Stimulated activated CD4-positive, alpha-beta T cell treated with anti-CD3 and anti-CD28 coated beads, Interleukin-15, amount 100 ng/mL, for 24 hours (primary cell): Measurements from ENCODE around the gene PDXDC1.
A peak's percentile ranks its signal among the peaks of the same experiment; 100 is the strongest.
"Not testable (repeated sequence)": the region's sequence is repeated elsewhere in the genome, so short reads cannot be mapped to it uniquely, and the experiment has no call there.

Experiments
- DNase-seq: peaks from one replicate; pipeline ENCODE4 v3.0.0-alpha.2; 2020

The PDXDC1 gene

DNA sequence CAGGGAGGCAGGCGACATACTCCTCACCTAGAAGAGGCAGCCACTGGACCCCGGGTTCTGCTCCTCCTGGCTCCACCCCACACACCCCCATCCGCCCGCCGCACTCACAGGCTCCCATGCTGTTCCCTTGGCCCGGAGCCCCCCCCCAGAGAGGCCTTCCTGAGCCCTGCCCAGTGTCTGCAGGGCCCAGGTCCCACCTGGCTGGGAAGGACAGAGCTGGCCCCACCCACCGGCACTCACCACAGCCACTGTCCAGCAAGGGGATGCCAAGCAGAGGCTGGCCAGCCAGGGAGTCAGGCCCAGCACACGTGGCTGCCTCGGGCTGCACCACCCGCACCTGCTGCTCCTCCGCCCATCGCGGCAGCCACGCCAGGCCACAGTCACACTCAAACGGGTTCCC, 162.7 kb downstream of the PDXDC1 start:
- DNase-seq, result not testable (repeated sequence)

DNA sequence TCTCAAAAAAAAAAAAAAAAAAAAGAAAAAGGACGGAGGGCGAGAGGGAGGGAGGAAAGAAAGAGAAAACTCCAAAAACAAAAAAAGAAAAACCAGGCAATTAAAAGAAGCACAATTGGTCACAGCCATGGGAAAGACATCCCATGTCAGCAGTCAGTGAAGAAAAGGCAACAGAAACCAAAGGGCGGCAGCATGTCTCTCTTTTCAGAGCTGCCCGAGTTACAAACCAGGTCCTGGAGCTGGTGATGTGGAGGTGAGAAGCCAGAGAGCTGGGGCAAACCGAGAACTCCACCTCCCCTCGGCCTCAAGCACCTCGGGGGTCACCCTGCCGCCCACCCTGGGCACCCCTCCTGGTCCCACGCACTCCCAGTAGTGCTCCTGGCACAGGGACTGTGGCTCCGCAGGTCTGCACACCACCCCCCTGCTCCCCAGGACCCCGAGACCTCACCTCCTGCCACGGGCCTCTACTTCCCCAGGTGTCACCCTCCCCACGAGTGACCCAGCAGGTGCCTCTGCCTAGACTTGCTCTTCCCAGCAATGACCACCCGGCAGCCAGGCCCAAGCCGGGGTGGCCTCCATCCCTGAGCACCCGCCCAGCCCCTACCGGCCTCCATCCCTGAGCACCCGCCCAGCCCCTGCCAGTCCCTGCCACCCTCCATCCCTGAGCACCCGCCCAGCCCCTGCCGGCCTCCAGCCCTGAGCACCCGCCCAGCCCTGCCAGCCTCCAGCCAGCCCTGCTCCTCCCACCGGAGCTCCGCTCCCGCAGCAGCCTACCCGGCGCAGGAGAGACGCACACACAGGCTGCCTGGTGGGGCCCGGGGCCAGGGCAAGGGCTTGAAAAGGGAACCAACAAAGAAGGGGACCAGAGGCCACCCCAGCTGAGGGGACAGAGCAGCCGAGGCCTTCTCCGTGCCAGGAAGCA, 165.9 kb downstream of the PDXDC1 start:
- not testable (repeated sequence) for DNase-seq

DNA sequence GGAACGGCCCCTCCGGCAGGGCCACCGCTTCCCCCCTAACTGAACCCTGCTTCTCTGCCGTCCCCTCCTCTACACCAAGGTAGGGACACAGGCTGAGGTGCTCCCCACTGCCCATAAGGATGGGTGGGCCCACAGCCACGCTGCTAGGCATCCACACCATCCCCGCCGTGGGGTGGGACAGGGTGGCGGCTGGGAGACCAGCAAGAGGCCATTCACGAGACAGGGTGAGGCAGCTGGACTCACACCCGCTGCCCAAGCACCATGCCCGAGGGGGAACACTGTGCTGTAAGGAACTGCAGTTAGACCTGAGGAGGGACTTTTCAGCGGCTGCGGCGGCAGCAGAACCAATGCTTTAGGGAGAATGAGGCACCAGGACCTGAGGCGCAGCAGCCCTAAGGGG, 166.8 kb downstream of the PDXDC1 start:
- DNase-seq, result no peak

DNA sequence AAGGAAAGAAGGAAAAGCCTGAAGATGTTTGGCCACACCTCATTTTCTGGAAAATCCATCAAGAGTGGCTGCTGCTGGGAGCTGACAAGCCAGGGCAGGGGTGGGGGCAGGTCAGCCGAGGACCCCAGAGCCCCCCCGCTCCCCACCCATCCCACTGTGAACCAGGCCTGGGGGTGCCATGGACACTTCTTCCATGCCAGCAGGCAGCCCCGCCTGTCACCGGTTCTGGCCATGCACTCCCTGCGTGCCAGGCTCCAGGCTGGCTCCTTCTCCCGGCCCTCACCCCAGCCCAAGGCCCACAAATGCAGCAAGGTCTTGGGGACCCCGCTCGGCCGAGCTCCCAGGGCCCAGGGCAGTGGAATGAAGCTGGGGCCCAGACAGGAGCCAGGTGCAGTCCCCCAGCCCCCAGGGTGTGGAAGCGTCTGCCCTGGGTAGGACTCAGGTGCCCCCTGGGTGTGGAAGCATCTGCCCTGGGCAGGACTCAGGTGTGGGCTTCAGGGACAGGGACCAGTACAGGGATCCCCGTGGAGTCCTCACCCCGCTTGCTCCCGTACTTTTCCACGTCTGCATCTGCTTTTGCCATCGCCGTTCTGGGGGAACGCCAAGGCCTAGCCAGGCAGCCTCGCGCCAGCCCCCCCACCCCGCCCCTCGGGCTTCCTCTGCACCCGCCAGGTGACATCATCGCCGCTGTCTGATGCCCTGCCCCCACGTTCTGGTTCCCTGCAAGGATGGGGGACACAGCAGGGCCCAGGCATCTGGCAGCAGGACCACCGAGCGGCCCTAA, 167.5 kb downstream of the PDXDC1 start:
- not testable (repeated sequence) for DNase-seq

DNA sequence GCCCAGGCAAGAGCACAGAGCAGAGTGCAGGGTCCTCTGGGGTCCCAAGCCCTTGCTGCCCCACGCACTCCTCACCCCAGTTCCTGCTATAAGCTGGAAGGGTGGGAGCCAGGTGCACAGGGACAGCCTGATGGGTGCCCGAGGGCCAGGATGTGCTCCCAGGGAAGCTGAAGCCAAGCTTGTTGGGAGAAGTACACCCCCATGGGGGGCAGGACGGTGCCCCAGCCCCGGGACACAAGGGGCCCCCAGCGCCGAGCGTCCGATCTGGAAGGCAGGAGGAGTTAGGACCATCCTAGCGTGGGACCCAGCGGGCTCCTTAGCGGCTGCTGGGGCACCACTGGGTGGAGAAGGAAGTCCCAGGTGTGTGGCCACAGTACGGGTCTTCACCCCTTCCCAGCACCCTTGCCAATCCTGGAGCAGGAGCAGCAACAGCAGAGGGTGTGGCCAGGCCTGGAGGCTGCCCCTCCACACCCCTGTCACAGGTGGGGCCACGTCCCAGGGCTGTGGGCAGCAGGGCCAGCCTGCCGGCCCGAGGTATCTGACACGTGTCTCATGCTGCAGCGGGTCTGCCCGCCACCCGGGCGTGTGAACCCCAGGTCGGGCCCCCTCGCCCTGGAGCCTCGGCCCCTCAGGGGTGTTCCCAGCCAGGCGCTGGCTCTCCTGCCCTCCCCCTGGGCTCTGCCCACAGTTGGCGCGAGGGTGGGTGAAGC, 168.2 kb downstream of the PDXDC1 start:
- DNase-seq, result not testable (repeated sequence)

DNA sequence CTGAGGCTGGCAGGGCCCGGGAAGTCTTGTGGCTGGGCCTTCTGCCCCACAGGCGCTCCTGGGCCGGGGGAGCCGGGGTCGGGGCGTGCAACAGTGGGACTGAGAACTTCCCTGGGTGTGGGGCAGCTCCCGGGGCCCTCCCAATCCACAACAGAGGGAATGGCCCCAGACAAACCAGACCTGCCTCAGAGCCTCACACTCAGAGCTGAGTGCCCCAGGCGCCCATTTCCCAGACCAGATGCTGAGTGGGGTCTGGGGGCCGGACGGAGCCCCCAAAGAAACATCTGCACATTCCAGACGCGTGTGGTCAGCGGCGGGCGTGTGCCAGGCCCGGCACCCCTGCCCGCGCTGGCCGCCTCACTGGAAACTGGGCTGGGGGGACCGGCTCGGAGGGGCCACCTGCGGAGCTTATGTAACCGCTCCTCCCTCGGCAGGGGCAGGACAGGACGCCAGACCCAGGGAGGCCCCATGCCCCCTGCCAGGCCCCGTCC, 168.8 kb downstream of the PDXDC1 start:
- DNase-seq, result not testable (repeated sequence)

DNA sequence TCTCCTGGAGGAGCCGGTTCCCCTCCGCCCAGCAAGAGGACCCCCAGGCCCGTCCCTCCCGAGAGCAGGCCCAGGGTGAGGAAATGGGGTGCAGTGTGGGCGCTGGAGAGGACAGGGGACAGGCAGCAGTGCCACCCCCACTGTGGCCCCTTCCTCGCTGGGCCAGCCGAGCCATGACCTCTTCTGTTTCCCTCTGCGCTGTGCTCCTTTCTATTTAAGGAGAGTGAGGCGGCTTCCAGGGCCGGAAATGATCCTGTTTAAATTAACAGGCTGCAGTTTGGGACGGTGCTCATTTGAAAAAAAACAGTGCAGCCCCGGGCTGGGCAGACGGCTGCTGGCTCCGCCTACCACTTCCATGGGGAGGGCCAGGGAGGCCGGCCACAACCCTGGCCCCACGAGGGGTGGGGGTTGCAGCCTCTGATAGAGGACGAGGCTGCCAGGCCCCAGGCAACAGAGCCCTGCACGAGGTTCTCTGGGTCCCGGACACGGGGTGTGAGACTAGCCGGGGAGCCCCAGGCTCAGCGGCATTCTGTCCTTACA, 169.3 kb downstream of the PDXDC1 start:
- DNase-seq, result not testable (repeated sequence)

DNA sequence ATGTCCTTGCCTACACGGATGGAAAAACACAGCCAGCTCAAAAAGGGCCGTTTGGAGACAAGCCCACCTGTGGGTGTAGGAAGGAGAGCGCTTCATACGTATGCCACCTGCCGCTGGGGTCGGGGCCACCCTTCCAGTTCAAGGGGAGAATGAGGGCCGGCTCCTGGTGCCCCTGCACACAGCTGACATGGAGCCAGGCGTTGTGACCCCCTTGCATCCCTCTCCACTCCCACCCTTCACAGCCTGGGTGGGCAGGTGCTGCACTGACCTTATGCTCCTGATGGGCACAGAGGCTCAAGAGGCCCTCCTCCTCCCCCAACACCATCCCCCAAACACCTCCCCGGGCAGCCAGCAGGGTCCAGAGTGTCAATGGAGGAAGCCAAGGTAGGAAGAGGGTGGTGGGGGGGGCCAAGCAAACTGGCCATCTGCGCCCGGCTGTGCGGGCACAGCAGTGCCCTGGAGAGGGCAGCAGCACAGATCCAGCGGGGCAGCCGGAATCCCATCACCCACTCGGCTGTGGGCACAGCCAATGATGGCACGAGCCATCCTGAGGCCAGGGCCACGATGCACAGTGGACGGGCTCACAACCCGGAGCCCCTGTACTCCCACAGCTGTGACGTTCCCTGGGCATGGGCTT, 170.1 kb downstream of the PDXDC1 start:
- DNase-seq, result not testable (repeated sequence)

DNA sequence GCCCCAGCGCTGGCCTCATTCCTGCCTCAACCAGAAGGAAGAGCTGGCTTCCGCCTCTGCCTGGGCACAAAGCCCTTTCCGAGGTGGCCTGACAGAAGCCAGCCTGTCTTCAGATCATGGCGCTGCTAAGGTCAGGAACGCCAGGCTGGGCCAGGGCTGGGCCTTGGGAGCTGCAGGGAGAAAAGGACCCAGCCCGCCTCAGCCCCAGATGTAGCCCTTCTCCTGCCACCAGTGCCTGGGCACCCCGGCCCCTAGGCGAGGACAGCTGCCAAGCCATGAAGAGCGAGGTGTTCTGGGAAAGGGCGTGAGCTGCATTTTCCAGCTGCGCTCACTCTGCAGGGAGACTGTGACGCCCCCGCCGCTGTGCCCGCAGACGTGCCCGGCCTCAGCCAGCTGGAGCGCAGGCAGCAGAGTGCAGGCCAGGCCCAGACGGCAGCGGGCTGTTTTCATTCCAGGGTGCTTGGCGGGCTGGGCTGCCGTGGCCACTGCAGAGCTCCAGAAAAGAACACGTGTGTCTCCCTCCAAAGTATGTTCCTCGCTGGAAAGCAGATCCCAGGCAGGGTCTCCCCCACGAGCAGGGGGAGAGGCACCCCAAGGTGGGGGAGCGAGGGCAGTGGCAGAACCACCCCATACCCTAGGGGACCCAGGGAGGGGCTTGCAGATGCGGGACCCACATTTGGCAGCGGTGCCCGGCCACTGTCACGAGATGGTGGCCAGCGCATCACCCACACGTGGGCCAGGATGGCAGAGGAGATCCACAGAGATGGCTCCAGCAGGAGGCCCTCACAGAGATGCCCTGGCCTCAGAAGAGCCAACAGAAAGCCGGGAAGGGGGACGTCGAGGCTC, 170.8 kb downstream of the PDXDC1 start:
- DNase-seq, result not testable (repeated sequence)

DNA sequence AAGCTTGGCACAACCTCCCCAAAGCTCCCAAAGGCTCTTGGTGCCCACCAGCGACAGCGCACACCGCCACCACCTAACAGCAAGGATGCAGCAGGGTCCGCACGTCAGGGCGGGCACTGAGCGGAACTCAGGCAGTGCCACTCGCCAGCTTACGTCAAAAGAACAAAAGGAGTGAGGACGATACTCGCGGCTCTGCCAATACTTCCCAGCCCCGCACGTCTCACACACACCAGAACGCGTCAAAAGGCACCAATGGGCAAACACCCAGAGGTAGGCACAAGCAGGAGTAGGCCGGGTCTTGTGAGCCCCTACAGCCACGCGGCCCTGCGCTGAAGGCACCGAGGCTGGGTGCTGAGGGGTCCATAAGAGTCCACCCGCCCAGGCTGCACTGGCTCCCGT, 171.4 kb downstream of the PDXDC1 start:
- DNase-seq, result not testable (repeated sequence)

DNA sequence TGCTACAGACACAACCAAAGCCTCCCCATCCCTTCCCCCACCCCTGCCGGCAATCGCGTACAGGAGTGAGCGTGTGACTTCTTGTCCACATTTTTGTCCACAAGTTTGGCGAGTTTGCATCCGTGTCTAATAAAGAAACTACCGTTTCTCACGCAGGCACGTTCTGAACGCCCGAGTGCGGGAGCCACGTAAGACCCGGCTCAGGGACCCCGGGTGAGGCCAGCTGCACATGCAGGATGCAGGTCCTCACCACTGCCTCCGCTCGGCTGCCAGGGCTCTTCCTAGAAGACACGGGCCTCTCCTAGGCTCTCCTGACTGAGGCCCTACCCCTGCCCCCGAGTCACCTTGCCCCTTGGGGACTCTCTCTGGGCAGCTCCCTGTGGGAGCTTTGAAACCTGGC, 174.0 kb downstream of the PDXDC1 start:
- DNase-seq, result not testable (repeated sequence)

DNA sequence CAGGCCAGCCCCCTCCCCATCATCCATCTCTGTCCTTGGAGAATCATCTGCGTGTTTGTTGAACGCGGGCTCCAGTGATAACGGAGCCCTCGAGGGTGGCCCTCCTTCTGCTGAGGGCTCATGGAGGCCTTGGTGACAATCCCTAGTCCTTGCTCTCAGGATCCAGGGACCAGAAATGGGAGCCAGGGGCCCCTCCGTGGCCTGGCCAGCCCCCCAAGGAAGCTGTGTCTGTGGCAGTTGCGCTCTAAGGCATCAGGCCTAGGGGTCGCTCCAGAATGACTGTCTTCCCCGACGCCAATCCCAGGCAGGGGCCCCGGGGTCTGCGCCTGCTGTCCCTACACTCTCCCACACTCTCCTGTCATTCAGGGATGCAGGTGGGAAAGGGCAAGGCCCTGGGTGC, 174.4 kb downstream of the PDXDC1 start:
- DNase-seq, result not testable (repeated sequence)

DNA sequence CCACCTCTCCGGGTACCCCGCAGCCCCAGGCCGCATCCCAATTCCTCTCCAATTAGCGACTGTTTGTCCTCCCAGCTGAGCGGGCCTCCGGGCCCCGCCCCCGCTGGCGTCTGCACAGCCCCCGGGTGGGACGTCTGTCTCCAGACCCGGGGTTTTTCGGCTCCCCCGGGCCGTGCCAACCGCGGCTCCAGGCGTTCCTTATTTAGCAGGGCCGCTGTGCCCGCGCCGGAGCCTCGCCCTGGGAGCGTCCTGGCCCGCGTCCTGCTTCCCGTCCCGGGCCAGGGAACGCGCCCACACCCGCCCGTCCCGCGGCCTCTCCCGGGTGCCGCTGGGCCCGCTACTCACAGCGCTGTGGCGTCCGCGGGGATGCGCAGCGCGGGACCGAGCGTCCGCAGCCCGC, 179.2 kb downstream of the PDXDC1 start:
- DNase-seq, result peak; percentile 37

DNA sequence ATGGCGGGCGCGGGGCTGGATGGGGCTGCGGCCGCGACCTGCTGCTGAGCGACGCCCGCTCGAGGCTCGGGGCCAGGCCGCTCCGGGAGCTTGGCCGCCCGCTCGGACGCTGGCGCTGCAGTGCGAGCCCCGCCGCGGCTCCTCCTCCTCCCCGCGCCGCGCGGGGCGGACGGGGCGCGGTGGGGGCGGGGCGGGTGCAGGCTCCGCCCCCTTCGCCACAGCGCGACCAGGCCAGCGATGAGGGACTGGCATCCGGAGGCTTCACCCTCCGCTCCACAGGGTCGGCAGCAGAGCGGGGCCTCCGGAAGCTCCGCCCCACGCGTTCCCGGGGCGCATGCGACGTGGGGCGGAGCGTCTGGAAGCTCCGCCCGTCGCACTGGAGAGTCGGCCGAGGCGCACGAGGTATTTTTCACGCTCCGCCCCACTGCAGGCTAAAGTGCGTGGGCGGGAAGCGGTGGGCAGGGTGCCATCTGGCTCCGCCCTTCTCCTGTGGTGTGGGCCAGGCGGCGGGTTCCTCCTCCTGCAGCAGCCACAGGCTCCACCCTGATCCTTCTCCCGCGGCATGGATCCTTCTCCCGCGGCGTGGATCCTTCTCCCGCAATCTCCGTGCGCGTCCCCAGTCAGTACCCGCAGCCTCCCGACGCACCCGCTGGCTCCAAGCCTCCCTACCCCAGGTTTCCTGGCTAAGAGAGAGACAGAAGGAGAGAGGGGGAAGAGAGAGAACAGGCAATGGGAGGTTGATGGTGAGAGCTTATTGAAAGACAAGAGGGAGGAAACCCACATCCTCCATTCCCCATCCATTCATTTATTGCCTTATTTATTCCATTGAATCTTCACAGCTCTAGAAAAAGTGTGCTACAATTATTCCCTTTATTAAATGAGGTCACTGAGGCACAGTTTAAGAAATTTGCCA, 180.1 kb downstream of the PDXDC1 start:
- peak; percentile 90 for DNase-seq

DNA sequence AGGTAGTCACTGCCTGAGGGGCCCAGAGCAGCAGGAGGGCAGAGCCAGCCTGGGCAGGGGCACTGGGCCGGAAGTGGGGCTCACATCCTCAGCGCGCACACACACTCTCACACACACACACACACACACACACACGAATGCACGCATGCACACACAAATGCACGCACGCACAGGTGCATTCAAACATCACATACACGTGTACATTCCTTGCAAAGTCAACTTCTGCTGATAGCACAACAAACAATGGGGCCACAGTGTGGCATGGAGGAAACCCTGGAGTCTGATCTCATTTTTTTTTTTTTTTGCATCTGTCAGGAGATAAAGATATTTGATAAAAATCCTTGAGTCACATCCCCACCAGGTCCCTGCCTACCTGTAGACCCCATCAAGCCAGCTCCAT, 182.8 kb downstream of the PDXDC1 start:
- not testable (repeated sequence) for DNase-seq

DNA sequence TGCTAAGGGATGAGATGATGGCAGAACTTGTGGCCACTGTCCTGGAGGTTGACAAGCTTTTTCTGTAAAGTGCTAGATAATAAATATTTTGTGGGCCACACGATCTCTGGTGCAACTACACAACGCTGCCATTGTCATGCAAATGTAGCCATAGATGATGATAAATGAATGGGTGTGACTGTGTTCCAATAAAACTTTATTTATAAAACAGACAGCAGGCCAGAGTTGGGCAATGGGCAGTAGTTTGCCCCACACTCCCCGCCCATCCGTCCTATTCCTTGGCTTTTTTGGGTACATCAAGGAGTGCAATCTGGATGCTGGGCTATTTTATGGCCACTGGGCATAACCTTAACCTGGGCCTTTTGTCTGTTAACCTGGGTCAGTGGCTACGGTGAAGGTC, 184.8 kb downstream of the PDXDC1 start:
- DNase-seq, result not testable (repeated sequence)

DNA sequence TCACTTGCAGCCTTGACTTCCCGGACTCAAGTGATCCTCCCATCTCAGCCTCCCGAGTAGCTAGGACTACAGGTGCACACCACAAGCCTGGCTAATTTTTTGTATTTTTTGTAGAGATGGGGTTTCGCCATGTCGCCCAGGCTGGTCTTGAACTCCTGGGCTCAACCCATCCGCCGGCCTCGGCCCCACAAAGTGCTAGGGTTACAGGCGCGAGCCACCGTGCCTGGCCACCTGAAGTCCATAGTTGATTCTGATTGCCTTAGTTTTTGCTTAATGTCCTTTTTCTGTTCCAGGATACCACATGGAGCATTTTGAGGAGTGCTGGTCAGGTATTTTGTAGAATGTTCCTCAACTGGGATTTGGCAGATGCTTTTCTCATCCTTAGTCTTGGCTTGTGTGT, 185.7 kb downstream of the PDXDC1 start:
- not testable (repeated sequence) for DNase-seq

DNA sequence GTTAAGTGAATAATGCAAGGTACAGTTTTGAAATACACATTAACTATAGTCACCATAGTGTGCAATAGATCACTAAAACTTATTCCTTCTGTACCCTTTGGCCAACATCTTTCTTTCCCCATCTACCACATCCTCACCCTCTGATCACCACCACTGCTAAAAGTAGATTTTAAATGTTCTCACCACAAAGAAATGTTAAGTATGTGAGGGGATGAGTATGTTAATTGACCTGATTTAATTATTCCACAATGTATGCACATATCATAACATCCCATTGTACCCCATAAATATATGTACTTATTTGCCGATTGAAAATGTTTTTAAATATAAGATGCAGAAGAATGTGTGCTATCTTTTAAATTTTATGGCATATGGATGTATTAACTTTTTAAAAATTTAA, 188.2 kb downstream of the PDXDC1 start:
- not testable (repeated sequence) for DNase-seq

DNA sequence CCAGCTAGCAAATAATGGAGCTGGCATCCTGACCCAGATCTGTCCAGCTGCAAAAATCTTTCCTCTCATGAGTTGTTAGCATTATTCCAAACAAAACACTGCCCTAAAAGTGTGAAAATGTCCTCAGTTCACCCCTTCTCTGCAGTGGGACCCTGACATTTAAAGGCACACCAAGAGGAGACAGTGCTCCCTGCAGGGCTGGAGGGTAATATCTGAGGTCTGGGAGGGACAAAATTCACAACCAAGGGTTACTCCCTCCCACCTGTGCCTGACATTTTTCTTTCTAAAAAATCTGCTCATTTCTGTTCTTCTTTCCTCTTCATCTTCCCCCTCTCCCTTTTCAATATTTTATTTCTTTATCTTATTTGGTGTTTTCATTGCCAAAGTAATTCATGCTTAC, 191.4 kb downstream of the PDXDC1 start:
- not testable (repeated sequence) for DNase-seq

DNA sequence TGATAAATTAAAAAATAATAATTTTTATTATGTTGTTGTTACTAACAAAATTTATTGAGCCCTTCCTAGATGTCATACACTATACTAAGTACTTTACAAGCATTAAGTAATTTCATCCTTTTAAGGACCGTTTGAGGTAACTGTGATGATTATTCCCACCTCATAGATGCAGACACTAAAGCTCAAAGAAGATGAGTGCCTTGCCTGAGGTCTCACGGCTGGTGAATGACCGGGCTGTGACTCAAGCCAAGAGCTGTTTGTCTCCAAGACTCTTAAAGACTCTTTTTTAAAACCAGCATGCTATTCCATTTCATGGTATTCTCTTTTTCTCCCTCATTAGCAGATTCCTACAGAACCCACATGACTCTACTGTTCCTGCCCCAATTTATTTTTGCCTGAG, 193.5 kb downstream of the PDXDC1 start:
- DNase-seq, result not testable (repeated sequence)
